Measurements from ENCODE around the gene PCBD2.

The PCBD2 gene

DNA sequence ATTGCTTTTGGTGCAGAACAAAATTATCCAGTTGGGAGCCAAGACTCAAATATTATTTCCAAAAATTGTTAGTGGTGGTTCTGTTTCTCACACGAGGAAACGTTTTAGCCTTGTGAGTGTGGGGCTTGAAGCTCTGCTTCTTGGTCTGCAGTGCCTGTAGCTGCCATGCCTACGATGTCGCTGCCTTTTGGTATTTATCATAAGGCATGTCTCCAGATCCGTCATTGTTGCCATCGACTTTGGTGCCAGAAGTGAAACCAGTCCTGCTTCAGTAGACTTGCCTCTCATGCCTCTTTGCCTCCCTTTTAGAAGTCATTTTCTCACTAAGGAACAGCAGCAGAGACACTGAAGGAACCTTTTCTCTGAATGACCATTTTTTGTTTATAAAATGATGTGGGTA lies 33.1 kb downstream of the PCBD2 start:
- H3K27ac ChIP-seq: no peak overlapping the region
- no peaks in the 10 kb centered on the region for H3K36me3 ChIP-seq (ENCODE audit: insufficient read depth, low read length)
- no peak for TF ChIP-seq FOXP2 (optimal IDR thresholded peaks at IDR 0.05; ENCODE audit: control extremely low read depth, extremely low read length, insufficient read depth)
- TF ChIP-seq EZH2 (IDR thresholded peaks at IDR 0.05): no peak
- TF ChIP-seq POLR2AphosphoS5 (IDR thresholded peaks at IDR 0.05; ENCODE audit: borderline replicate concordance, low read depth, low read length): no peak
- H3K4me3 ChIP-seq: no peak overlapping the region
- H3K9me3 ChIP-seq (ENCODE audit: low read depth, low read length): no peaks in the 10 kb centered on the region
- H3K9ac ChIP-seq (ENCODE audit: insufficient read length): no peak overlapping the region
- no peak for DNase-seq (ENCODE audit: low read depth, low spot score)

DNA sequence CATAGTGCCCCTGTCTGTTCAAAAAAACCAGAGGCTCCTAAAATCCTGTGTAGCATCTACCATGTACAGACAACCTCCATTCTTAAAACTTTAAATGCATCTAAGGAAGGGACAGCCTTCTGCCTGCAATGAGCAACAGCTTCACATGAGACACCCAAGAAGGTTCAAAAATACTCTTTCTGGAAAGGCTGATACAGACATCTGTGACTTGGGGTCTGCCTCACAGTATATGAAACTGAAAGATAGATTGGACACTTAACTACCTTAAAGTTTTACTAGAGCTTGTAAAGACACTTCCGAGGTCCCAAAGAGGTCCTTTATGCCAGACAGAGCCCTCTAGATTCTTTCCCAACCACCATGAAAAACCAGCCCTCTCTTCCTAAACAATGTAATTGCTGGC lies 34.6 kb downstream of the PCBD2 start:
- no peak for DNase-seq (ENCODE audit: low read depth, low spot score)
- Histone ChIP-seq H3K27ac (no peak overlapping the region), H3K9ac (ENCODE audit: insufficient read length) (no peak overlapping the region)

DNA sequence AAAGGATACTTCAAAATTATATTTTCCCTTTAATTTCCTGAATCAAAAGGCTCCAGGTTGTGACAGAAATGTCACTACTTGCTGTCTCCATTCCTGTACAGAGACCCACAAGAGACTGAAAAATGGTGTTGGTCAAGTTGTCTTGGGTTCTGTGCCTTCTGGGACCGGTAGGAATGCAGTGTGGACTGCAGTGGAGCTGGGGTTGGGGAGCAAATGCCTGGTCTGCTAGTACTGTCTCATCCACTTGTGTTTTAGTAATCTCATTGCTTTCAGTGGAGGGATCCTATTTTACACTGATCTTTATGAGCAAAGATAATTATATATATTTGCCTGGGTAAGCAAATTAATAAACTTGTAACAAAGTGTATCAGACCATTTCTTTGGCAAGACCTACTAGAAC lies 38.6 kb downstream of the PCBD2 start:
- Histone ChIP-seq H3K9me3 (ENCODE audit: low read depth, low read length) (no peaks in the 10 kb centered on the region), H3K36me3 (ENCODE audit: insufficient read depth, low read length) (no peaks in the 10 kb centered on the region), H3K4me3 (no peak overlapping the region), H3K9ac (ENCODE audit: insufficient read length) (no peak overlapping the region), H3K27ac (no peak overlapping the region)
- no peak for DNase-seq (ENCODE audit: low read depth, low spot score)
- TF ChIP-seq EZH2 (IDR thresholded peaks at IDR 0.05) (no peak), POLR2AphosphoS5 (IDR thresholded peaks at IDR 0.05; ENCODE audit: borderline replicate concordance, low read depth, low read length) (no peak), FOXP2 (optimal IDR thresholded peaks at IDR 0.05; ENCODE audit: control extremely low read depth, extremely low read length, insufficient read depth) (no peak)

More for the DNA sequence above, 34.6 kb downstream of the PCBD2 start:
- no peak for TF ChIP-seq FOXP2 (optimal IDR thresholded peaks at IDR 0.05; ENCODE audit: control extremely low read depth, extremely low read length, insufficient read depth)
- TF ChIP-seq POLR2AphosphoS5 (IDR thresholded peaks at IDR 0.05; ENCODE audit: borderline replicate concordance, low read depth, low read length): no peak
- TF ChIP-seq EZH2 (IDR thresholded peaks at IDR 0.05): no peak
- H3K4me3 ChIP-seq: no peak overlapping the region
- no peaks in the 10 kb centered on the region for H3K9me3 ChIP-seq (ENCODE audit: low read depth, low read length)
- no peaks in the 10 kb centered on the region for H3K36me3 ChIP-seq (ENCODE audit: insufficient read depth, low read length)

DNA sequence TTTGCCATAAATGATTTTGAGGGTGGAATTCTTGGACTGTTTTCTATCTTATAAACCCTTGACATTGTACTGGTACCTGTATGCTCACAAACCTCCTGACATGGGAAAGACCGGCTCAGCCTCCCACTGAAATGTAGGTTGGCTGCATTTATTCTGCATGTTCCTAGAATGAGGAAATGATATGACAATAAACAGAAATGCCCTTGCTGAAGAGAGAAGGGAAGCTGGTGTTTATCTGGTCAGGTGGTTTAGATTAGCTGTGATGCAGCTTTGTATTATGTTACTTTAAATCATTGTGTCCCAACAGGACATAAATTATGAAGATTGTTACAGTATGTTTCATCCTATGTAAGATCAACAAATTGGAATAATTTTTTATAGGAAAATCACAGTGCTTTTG lies 39.7 kb downstream of the PCBD2 start:
- Histone ChIP-seq H3K36me3 (ENCODE audit: insufficient read depth, low read length) (no peaks in the 10 kb centered on the region), H3K9me3 (ENCODE audit: low read depth, low read length) (no peaks in the 10 kb centered on the region), H3K27ac (no peak overlapping the region), H3K9ac (ENCODE audit: insufficient read length) (no peak overlapping the region), H3K4me3 (no peak overlapping the region)
- DNase-seq (ENCODE audit: low read depth, low spot score): no peak
- TF ChIP-seq FOXP2 (optimal IDR thresholded peaks at IDR 0.05; ENCODE audit: control extremely low read depth, extremely low read length, insufficient read depth) (no peak), EZH2 (IDR thresholded peaks at IDR 0.05) (no peak), POLR2AphosphoS5 (IDR thresholded peaks at IDR 0.05; ENCODE audit: borderline replicate concordance, low read depth, low read length) (no peak)

DNA sequence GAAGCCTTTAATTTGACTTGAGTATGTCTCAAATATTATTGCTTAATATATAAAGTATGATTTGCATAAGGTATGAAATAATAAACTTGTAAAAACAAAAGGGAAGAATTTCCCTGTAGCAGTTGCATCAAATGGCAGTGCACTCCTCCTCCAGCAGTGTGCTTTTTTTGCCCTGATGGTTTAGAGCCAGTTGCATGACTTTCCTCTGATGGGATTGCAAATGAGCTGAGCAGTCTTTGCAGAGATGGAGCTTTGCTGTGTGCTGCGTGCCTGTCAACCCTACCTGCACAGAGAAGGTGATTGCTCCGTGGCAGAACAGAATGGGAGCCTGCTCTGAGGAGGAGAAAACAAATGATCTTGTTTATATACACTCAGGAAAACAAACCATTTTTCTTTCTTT lies 40.1 kb downstream of the PCBD2 start:
- no peaks in the 10 kb centered on the region for H3K36me3 ChIP-seq (ENCODE audit: insufficient read depth, low read length)
- DNase-seq (ENCODE audit: low read depth, low spot score): no peak
- no peak overlapping the region for H3K27ac ChIP-seq
- H3K9me3 ChIP-seq (ENCODE audit: low read depth, low read length): no peaks in the 10 kb centered on the region
- H3K9ac ChIP-seq (ENCODE audit: insufficient read length): no peak overlapping the region
- H3K4me3 ChIP-seq: no peak overlapping the region
- no peak for TF ChIP-seq FOXP2 (optimal IDR thresholded peaks at IDR 0.05; ENCODE audit: control extremely low read depth, extremely low read length, insufficient read depth)

DNA sequence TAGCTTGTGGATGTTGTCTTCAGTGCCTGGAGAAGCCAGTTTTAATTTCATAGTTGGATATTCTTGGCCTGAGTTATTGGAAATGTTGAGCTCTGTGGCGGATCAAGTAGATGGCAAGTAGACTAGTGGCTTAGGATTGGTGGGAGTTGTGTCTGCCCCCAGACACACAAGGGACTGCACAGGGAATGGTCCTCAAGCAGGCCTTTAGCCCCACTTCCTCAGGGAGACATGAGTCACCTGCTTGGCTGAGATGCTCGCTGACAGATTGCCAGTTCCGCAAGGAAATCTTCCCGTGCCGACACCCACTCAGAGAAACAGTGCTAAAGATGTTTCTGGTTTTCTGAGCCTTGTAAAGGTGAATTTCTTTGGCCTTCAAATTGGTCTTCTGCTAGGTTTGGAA lies 44.0 kb downstream of the PCBD2 start:
- Histone ChIP-seq H3K4me3 (no peak overlapping the region), H3K9me3 (ENCODE audit: low read depth, low read length) (no peaks in the 10 kb centered on the region), H3K9ac (ENCODE audit: insufficient read length) (no peak overlapping the region), H3K27ac (no peak overlapping the region), H3K36me3 (ENCODE audit: insufficient read depth, low read length) (no peaks in the 10 kb centered on the region)
- TF ChIP-seq FOXP2 (optimal IDR thresholded peaks at IDR 0.05; ENCODE audit: control extremely low read depth, extremely low read length, insufficient read depth) (no peak), EZH2 (IDR thresholded peaks at IDR 0.05) (no peak), POLR2AphosphoS5 (IDR thresholded peaks at IDR 0.05; ENCODE audit: borderline replicate concordance, low read depth, low read length) (no peak)
- DNase-seq (ENCODE audit: low read depth, low spot score): no peak

DNA sequence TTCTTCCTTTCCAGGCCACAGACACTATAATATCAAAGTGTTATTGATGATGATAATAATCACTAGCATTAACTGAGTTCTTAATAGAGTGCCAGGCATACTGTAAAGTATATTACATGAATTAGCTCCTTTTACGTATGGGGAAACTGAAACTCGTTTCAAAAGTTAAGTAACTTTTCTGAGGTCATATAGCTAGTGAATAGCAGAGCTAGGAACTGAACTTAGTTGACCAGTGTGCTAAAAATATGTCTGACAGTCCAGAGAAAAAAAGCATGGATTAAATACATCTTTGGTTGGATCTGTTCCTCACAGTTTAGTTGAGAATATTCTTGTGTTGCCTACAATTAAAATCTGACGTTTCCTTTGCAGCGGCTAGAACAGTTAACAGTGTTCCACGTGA lies 44.4 kb downstream of the PCBD2 start:
- Histone ChIP-seq H3K9me3 (ENCODE audit: low read depth, low read length) (peaks cover 4% of the 10 kb centered on the region; the same call in 1 of the 2 replicates), H3K9ac (ENCODE audit: insufficient read length) (no peak overlapping the region), H3K4me3 (no peak overlapping the region), H3K36me3 (ENCODE audit: insufficient read depth, low read length) (no peaks in the 10 kb centered on the region), H3K27ac (no peak overlapping the region)
- no peak for DNase-seq (ENCODE audit: low read depth, low spot score)
- TF ChIP-seq POLR2AphosphoS5 (IDR thresholded peaks at IDR 0.05; ENCODE audit: borderline replicate concordance, low read depth, low read length) (no peak), FOXP2 (optimal IDR thresholded peaks at IDR 0.05; ENCODE audit: control extremely low read depth, extremely low read length, insufficient read depth) (no peak)

DNA sequence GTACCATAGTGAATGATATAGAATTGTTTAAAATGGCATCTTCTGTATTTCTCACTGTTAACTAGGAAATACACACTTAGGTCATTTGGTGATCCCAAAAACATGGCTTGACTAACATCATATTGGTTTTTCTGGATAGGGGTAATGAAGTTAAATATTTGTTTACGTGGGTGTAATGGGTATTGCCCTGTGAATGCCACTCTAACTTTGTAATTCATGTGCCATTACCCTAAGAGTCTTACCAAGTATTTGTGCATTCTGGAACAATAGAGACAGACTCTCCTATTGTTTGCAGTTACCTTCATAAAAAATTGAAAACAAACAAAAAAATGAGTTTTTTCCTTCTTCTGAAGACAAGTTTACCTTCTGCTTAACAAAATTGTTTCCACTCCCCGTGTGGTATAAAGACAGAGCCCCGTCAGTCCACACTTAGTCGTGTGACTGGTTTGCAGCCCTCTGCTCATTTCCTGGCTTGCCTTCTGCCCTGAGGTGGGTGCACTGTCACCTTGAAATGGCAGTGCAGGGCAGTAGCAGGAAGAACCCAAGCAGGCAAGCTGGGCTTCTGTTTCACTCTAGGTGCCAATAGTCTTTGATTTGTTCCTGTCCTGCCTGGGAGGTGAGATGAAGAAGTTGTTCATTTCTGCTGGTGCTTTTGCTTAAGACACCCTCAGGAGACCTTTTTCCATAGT lies 53.1 kb downstream of the PCBD2 start:
- no peak for TF ChIP-seq FOXP2 (optimal IDR thresholded peaks at IDR 0.05; ENCODE audit: control extremely low read depth, extremely low read length, insufficient read depth)
- no peak for TF ChIP-seq EZH2 (IDR thresholded peaks at IDR 0.05)
- no peak for TF ChIP-seq POLR2AphosphoS5 (IDR thresholded peaks at IDR 0.05; ENCODE audit: borderline replicate concordance, low read depth, low read length)
- Histone ChIP-seq H3K9me3 (ENCODE audit: low read depth, low read length) (peaks cover 5% of the 10 kb centered on the region; the same call in 1 of the 2 replicates), H3K9ac (ENCODE audit: insufficient read length) (no peak overlapping the region), H3K4me3 (no peak overlapping the region), H3K27ac (no peak overlapping the region), H3K36me3 (ENCODE audit: insufficient read depth, low read length) (no peaks in the 10 kb centered on the region)
- DNase-seq (ENCODE audit: low read depth, low spot score): no peak

DNA sequence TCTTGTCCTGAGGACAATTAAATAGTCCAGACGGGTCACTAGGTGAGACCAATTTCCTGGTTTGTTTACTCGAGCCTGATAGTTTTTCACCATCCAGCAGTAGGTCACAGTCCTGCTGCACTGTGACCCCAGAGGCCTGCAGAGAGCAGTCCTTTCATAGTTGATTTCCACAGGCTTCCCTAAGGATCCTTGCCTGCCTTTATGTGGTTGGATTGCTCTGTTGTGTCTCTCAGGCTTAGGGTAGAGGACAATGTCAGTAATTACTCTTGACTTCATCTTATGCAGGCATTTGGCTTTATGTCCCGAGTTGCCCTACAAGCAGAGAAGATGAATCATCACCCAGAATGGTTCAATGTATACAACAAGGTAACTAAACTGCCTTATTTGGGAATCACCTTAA lies 53.8 kb downstream of the PCBD2 start:
- TF ChIP-seq FOXP2 (optimal IDR thresholded peaks at IDR 0.05; ENCODE audit: control extremely low read depth, extremely low read length, insufficient read depth) (no peak), EZH2 (IDR thresholded peaks at IDR 0.05) (no peak), POLR2AphosphoS5 (IDR thresholded peaks at IDR 0.05; ENCODE audit: borderline replicate concordance, low read depth, low read length) (no peak)
- H3K9ac ChIP-seq (ENCODE audit: insufficient read length): no peak overlapping the region
- peaks cover 5% of the 10 kb centered on the region; the same call in 1 of the 2 replicates for H3K9me3 ChIP-seq (ENCODE audit: low read depth, low read length)
- no peak for DNase-seq (ENCODE audit: low read depth, low spot score)
- H3K36me3 ChIP-seq (ENCODE audit: insufficient read depth, low read length): no peaks in the 10 kb centered on the region
- no peak overlapping the region for H3K27ac ChIP-seq
- no peak overlapping the region for H3K4me3 ChIP-seq

Measured in SK-N-MC (cell line).